CD4-positive, alpha-beta T cell treated with Interleukin-15 for 1 hour (primary cell): ENCODE data around the gene MPP7.

Source experiments
- DNase-seq: peaks from one replicate; pipeline ENCODE4 v3.0.0-alpha.2; 2020

The MPP7 gene

DNA sequence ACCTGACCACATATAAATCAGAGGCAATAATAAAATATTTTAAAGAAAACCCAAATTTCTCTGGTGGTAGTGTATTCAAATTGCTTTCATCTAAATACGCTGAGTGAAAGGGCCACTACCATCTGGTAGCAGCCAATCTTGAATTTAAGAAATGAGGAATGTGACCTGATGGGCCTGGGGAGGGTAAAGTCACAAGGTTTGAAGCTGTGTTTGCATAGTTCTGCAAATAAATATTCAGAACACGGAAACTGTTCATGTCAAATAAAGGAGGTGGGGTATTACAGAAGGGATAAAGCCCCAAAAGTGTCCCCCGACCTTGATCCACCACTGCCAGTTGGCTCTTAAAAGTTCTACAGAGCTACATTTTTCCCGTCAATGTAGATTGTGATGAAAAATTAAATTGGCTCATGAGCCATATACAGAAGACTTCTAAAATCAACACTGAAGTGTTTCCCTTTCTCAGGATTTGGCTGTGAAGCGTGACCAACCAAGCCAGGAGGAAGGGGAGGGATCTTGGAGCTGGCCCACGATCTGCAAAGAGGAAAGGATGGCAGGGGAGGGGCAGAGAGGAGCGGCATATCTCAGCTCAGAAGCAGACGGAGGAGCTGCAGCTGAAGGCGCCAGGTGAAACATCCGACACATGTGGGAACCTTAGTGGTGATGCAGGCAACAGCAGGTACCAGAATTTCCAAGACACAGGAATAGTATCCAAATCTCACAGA, 39.6 kb downstream of the MPP7 start:
- no peak for DNase-seq

DNA sequence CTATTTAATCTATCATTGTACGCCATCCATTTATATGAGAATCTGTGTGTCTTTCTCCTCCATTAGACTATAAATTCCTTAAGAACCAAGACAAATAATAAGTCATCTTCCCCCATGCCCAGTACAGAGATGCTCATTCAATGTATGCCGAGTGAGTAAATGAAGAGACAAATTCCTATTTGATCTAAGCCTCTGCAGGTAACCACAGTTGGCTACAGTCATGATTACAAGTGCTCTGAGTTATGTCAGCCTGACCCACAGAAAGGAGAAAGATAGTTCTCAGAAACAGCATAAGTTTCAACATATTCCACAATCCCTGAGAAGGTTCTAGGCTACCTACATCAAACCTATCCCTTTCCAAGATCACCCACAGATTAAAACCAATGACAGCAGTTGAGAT, 46.1 kb downstream of the MPP7 start:
- DNase-seq = no peak

DNA sequence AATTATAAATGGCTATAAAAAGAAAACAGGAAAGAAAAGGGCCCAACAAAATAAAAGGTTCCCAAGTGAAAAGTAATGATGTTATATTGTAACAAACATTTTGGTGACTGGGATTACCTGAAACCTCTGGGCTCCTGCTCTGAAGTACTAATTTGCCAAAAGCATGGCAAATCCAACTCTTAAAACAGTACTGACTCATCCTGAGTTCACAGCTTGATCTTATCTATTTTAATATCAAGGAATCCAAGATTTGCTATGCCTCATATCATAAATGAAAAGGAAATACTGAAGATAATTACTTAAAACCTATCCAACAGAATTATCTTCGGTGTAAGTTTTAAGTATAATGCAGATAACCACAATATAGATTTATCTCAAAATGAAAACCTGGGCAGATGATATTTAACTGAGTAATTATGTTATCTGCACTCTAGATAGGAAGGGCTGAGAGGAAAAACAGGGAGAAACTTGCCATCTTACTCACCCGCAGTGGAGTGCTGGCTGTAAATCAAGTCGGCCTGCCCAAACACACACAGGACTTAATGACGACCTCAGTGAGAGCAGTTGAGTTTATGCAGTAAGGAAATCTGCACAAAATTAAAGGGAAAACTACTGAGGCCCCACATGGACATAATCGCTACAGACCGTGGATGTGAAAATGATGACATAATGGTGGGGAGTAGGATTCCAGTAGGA, 48.4 kb downstream of the MPP7 start:
- DNase-seq = no peak

DNA sequence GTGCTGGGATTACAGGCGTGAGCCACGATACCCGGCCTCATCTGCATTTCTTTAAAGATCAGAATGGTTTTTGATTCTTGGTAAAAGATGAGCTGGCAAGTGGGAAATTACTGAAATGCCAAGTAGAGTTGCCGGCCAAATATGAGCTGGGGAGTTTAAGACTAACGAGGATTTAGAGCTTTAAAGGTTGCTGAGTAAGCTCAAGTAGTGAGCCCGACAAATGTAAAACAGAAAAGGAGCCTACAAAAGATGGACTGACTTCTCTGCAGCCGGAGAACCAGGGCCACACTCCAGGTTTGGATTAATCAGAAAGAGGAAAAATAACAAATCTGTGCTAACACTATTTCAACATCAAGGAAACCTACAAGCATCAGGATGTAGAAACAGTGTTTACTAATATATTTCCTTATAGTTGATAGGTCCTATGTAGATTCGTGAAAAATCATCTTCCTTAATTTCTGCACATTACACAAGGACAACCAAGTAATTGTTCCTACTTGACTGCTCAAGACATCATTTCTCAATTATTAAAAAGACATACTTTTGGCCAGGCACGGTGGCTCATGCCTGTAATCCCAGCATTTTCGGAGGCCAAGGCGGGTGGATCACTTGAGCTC, 49.6 kb downstream of the MPP7 start:
- no peak for DNase-seq
